ENCODE measurements around the gene COLGALT1.
"Not testable (repeated sequence)": the region's sequence is repeated elsewhere in the genome, so short reads cannot be mapped to it uniquely, and the experiment has no call there.

Gene COLGALT1

GRCh38 chr19:17544418-17544817 lies 11.0 kb upstream of the COLGALT1 start:
- Histone ChIP-seq H3K4me3 (ENCODE audit: low read depth, low read length) (no peak overlapping the region), H3K27ac (ENCODE audit: low read depth, low read length) (no peak overlapping the region), H3K27me3 (ENCODE audit: insufficient read depth, low read length) (no peaks in the 10 kb centered on the region), H3K79me2 (ENCODE audit: control insufficient read depth, insufficient read depth, low read length, unreplicated experiment) (no peaks in the 10 kb centered on the region), H3K4me1 (ENCODE audit: control insufficient read depth, insufficient read depth, low read length, unreplicated experiment) (no peaks in the 10 kb centered on the region), H3K36me3 (ENCODE audit: insufficient read depth, low read length) (no peaks in the 10 kb centered on the region), H2AFZ (ENCODE audit: low read length, unreplicated experiment) (no peak overlapping the region)

GRCh38 chr19:17548145-17548544 lies 7.3 kb upstream of the COLGALT1 start:
- H3K4me3 ChIP-seq (ENCODE audit: low read depth, low read length): no peak overlapping the region
- H2AFZ ChIP-seq (ENCODE audit: low read length, unreplicated experiment): no peak overlapping the region
- no peaks in the 10 kb centered on the region for H3K36me3 ChIP-seq (ENCODE audit: insufficient read depth, low read length)
- H3K27ac ChIP-seq (ENCODE audit: low read depth, low read length): no peak overlapping the region
- no peaks in the 10 kb centered on the region for H3K27me3 ChIP-seq (ENCODE audit: insufficient read depth, low read length)
- no peaks in the 10 kb centered on the region for H3K79me2 ChIP-seq (ENCODE audit: control insufficient read depth, insufficient read depth, low read length, unreplicated experiment)
- peaks cover 3% of the 10 kb centered on the region for H3K4me1 ChIP-seq (ENCODE audit: control insufficient read depth, insufficient read depth, low read length, unreplicated experiment)

GRCh38 chr19:17549085-17549740 lies 6.2 kb upstream of the COLGALT1 start:
- H3K27me3 ChIP-seq (ENCODE audit: insufficient read depth, low read length): no peaks in the 10 kb centered on the region
- no peaks in the 10 kb centered on the region for H3K36me3 ChIP-seq (ENCODE audit: insufficient read depth, low read length)

GRCh38 chr19:17550076-17550667 lies 5.3 kb upstream of the COLGALT1 start:
- Histone ChIP-seq H3K4me1 (ENCODE audit: control insufficient read depth, insufficient read depth, low read length, unreplicated experiment) (peaks cover 11% of the 10 kb centered on the region), H3K27me3 (ENCODE audit: insufficient read depth, low read length) (no peaks in the 10 kb centered on the region), H2AFZ (ENCODE audit: low read length, unreplicated experiment) (no peak overlapping the region), H3K79me2 (ENCODE audit: control insufficient read depth, insufficient read depth, low read length, unreplicated experiment) (no peaks in the 10 kb centered on the region), H3K36me3 (ENCODE audit: insufficient read depth, low read length) (no peaks in the 10 kb centered on the region), H3K4me3 (ENCODE audit: low read depth, low read length) (no peak overlapping the region), H3K27ac (ENCODE audit: low read depth, low read length) (no peak overlapping the region)

More at GRCh38 chr19:17549085-17549740, 6.2 kb upstream of the COLGALT1 start:
- Histone ChIP-seq H3K4me1 (ENCODE audit: control insufficient read depth, insufficient read depth, low read length, unreplicated experiment) (peaks cover 8% of the 10 kb centered on the region), H2AFZ (ENCODE audit: low read length, unreplicated experiment) (no peak overlapping the region), H3K27ac (ENCODE audit: low read depth, low read length) (no peak overlapping the region), H3K4me3 (ENCODE audit: low read depth, low read length) (no peak overlapping the region), H3K79me2 (ENCODE audit: control insufficient read depth, insufficient read depth, low read length, unreplicated experiment) (no peaks in the 10 kb centered on the region)

GRCh38 chr19:17552735-17553134 lies 2.7 kb upstream of the COLGALT1 start:
- Histone ChIP-seq H3K4me1 (ENCODE audit: control insufficient read depth, insufficient read depth, low read length, unreplicated experiment) (peaks cover 15% of the 10 kb centered on the region), H3K79me2 (ENCODE audit: control insufficient read depth, insufficient read depth, low read length, unreplicated experiment) (peaks cover 19% of the 10 kb centered on the region), H3K27ac (ENCODE audit: low read depth, low read length) (peak overlapping the region; percentile 3; the same call in 1 of the 2 replicates)
- not testable (repeated sequence) for H3K36me3 ChIP-seq (ENCODE audit: insufficient read depth, low read length); H2AFZ ChIP-seq (ENCODE audit: low read length, unreplicated experiment); H3K27me3 ChIP-seq (ENCODE audit: insufficient read depth, low read length); H3K4me3 ChIP-seq (ENCODE audit: low read depth, low read length)

GRCh38 chr19:17553256-17553655 lies 2.2 kb upstream of the COLGALT1 start:
- Histone ChIP-seq H3K27ac (ENCODE audit: low read depth, low read length) (peak overlapping the region; percentile 86), H3K79me2 (ENCODE audit: control insufficient read depth, insufficient read depth, low read length, unreplicated experiment) (peaks cover 19% of the 10 kb centered on the region), H2AFZ (ENCODE audit: low read length, unreplicated experiment) (peak overlapping the region; percentile 12), H3K4me1 (ENCODE audit: control insufficient read depth, insufficient read depth, low read length, unreplicated experiment) (peaks cover 15% of the 10 kb centered on the region), H3K4me3 (ENCODE audit: low read depth, low read length) (peak overlapping the region; percentile 14), H3K27me3 (ENCODE audit: insufficient read depth, low read length) (no peaks in the 10 kb centered on the region), H3K36me3 (ENCODE audit: insufficient read depth, low read length) (no peaks in the 10 kb centered on the region)

GRCh38 chr19:17554968-17555479 lies 425 bp upstream of the COLGALT1 start:
- H3K4me1 ChIP-seq (ENCODE audit: control insufficient read depth, insufficient read depth, low read length, unreplicated experiment): peaks cover 25% of the 10 kb centered on the region
- peak overlapping the region; percentile 98 for H3K4me3 ChIP-seq (ENCODE audit: low read depth, low read length)
- H3K79me2 ChIP-seq (ENCODE audit: control insufficient read depth, insufficient read depth, low read length, unreplicated experiment): peaks cover 19% of the 10 kb centered on the region
- no peak overlapping the region for H3K27ac ChIP-seq (ENCODE audit: low read depth, low read length)
- H2AFZ ChIP-seq (ENCODE audit: low read length, unreplicated experiment): no peak overlapping the region
- no peaks in the 10 kb centered on the region for H3K27me3 ChIP-seq (ENCODE audit: insufficient read depth, low read length)
- H3K36me3 ChIP-seq (ENCODE audit: insufficient read depth, low read length): no peaks in the 10 kb centered on the region

GRCh38 chr19:17555929-17556813 lies 722 bp downstream of the COLGALT1 start:
- Histone ChIP-seq H3K27ac (ENCODE audit: low read depth, low read length) (peak overlapping the region; percentile 47), H3K27me3 (ENCODE audit: insufficient read depth, low read length) (no peaks in the 10 kb centered on the region), H3K79me2 (ENCODE audit: control insufficient read depth, insufficient read depth, low read length, unreplicated experiment) (peaks cover 20% of the 10 kb centered on the region), H3K4me1 (ENCODE audit: control insufficient read depth, insufficient read depth, low read length, unreplicated experiment) (peaks cover 31% of the 10 kb centered on the region), H3K36me3 (ENCODE audit: insufficient read depth, low read length) (no peaks in the 10 kb centered on the region), H3K4me3 (ENCODE audit: low read depth, low read length) (peak overlapping the region; percentile 98), H2AFZ (ENCODE audit: low read length, unreplicated experiment) (peak overlapping the region; percentile 95)

GRCh38 chr19:17556995-17557394 lies 1.5 kb downstream of the COLGALT1 start:
- Histone ChIP-seq H3K27me3 (ENCODE audit: insufficient read depth, low read length) (no peaks in the 10 kb centered on the region), H2AFZ (ENCODE audit: low read length, unreplicated experiment) (no peak overlapping the region), H3K36me3 (ENCODE audit: insufficient read depth, low read length) (no peaks in the 10 kb centered on the region; the same call in 1 of the 2 replicates), H3K4me1 (ENCODE audit: control insufficient read depth, insufficient read depth, low read length, unreplicated experiment) (peaks cover 31% of the 10 kb centered on the region), H3K27ac (ENCODE audit: low read depth, low read length) (no peak overlapping the region), H3K4me3 (ENCODE audit: low read depth, low read length) (peak overlapping the region; percentile 98), H3K79me2 (ENCODE audit: control insufficient read depth, insufficient read depth, low read length, unreplicated experiment) (peaks cover 23% of the 10 kb centered on the region)

GRCh38 chr19:17557466-17557865 lies 2.0 kb downstream of the COLGALT1 start:
- no peak overlapping the region; the same call in 1 of the 2 replicates for H3K4me3 ChIP-seq (ENCODE audit: low read depth, low read length)
- H3K27ac ChIP-seq (ENCODE audit: low read depth, low read length): no peak overlapping the region
- no peaks in the 10 kb centered on the region; the same call in 1 of the 2 replicates for H3K36me3 ChIP-seq (ENCODE audit: insufficient read depth, low read length)
- no peaks in the 10 kb centered on the region for H3K27me3 ChIP-seq (ENCODE audit: insufficient read depth, low read length)
- H2AFZ ChIP-seq (ENCODE audit: low read length, unreplicated experiment): no peak overlapping the region
- H3K4me1 ChIP-seq (ENCODE audit: control insufficient read depth, insufficient read depth, low read length, unreplicated experiment): peaks cover 31% of the 10 kb centered on the region
- peaks cover 26% of the 10 kb centered on the region for H3K79me2 ChIP-seq (ENCODE audit: control insufficient read depth, insufficient read depth, low read length, unreplicated experiment)
